D721Med (cell line): Measurements from ENCODE around the gene ODC1.

Source experiments
- DNase-seq: peaks from one replicate; pipeline ENCODE4 v3.0.0; 2011; ENCODE audit warnings: low spot score; ENCODE audit not compliant: insufficient read length
- FAIRE-seq: peaks from 2 replicates; lab custom pipeline; 2011; peaks lifted over from hg19 to GRCh38; lab: Jason Lieb, UNC
- CTCF ChIP-seq: IDR thresholded peaks from 2 replicates; pipeline ENCODE4 v1.5.1; 2012; ENCODE audit warnings: mild to moderate bottlenecking, control low read depth; ENCODE audit not compliant: insufficient read depth; ENCODE audit errors: missing control alignments

Gene ODC1

DNA sequence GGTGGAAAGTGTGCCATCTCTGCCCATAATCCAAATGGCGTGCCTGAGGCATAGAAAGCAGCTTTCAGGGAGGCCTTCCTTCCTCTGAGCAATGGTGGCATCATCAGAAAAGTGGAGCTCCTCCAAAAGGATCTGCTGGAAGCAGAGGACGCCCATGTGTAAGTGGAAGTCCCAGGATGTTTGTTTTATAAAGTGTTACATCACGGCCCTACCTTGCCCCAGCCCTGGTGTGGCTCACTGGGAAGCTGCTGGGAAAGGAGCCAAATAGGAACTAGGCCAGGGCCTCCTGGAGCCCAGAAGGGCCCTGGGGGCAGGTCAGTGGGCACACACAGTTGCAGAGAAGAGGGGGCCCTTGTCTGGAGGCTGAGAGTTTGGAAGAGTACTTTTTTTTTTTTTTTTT lies 4.2 kb upstream of the ODC1 start:
- DNase-seq (no peak), FAIRE-seq (no peak)
- no peak for TF ChIP-seq CTCF

DNA sequence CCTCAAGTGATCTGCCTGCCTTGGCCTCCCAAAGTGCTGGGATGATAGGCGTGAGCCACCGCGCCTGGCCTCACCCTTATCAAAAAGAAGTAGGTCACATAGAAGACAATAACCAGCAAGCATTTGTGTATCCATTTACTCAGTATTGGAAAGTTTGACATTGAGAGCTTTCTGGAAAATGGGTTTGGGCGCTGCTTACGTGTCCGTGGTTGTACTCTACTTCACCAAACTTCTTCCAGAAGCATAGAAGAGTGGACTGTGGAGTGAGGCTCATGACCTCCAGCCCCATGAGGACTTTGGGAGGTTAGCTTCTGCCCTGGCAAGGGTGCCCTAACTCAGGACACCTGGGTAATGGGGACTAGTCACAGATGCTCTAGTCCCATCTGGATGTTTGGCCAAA lies 3.7 kb upstream of the ODC1 start:
- TF ChIP-seq CTCF, result no peak
- DNase-seq (no peak), FAIRE-seq (no peak)

- DNase-seq, result no peak
- no peak for FAIRE-seq
- TF ChIP-seq CTCF, result no peak
These were observed 1.9 kb upstream of the ODC1 start for GRCh38 chr2:10449838-10450691.

GRCh38 chr2:10449486-10449831 lies 1.3 kb upstream of the ODC1 start:
- no peak for TF ChIP-seq CTCF
- FAIRE-seq (no peak), DNase-seq (no peak)

GRCh38 chr2:10448576-10449485 lies 704 bp upstream of the ODC1 start:
- FAIRE-seq, result no peak
- peak; percentile 93 for DNase-seq

DNA sequence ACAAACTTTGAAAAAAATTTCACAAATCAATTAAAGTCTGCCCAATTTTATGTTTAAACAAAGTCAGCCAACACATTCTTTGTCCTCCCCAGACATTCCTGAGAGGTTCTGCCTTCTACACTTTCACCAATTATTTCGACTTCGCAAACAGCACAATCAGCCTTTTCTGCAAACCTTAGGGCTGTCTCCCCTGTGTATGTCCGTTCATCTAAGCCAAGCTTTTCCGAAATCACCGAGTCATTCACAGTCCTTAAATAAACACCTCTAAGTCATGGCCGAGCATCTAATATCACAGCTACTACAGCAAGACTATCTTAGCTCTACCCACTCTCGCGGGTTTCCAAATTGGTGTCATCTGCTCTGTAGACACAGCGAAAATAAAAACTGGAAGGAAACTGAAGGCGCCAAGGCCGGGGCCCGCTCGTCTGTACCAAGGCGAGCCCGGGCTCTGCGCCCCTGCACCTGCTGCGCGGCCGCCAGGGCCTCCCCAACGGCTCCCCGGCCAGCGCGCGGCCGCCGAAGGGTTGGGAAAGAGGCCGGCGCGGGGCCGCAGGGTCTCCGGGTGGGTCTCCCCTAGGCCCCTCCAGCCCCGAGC lies 730 bp downstream of the ODC1 start:
- no peak for TF ChIP-seq CTCF
- FAIRE-seq (no peak), DNase-seq (no peak)

More at GRCh38 chr2:10448576-10449485, 704 bp upstream of the ODC1 start:
- no peak for TF ChIP-seq CTCF
